Panc1 (cell line): ENCODE measurements around the gene C1QL2. TPM values are rescaled to one million over a fixed set of nuclear protein-coding genes. Genes with fewer than 3 reads are reported as not detected.

Experiments
- ATAC-seq: fragments of 200-7000 bp; cut with Tn5 transposase; 2 replicates; pipeline ENCODE4 v1.9.1; 2020; ENCODE audit warnings: mild to moderate bottlenecking, moderate library complexity
- BruUV-seq: library from RNA; stranded (reverse); fragments of 400-500 nt; replicated peaks from 2 replicates; lab custom pipeline; 2021; lab: Mats Ljungman, UMichigan
- CTCF ChIA-PET: fragments of 300-600 bp; sonication (Branson Sonifier 250); formaldehyde crosslinking; loops from one replicate; lab custom pipeline; 2022; ENCODE audit warnings: antibody characterized with exemption; lab: Charles Lee
- POLR2A ChIA-PET: fragments of 300-600 bp; sonication (Branson Sonifier 250); formaldehyde crosslinking; loops from one replicate; lab custom pipeline; 2022; ENCODE audit warnings: antibody characterized with exemption; lab: Charles Lee
- DNase-seq: peaks from one replicate; pipeline ENCODE4 v3.0.0-alpha.2; 2010; ENCODE audit warnings: low read depth, low spot score
- H3K27ac ChIP-seq: 2 replicates; pipeline ENCODE4 v1.5.1; 2011; ENCODE audit warnings: mild to moderate bottlenecking, low read length, inconsistent platforms
- H3K27me3 ChIP-seq: fragments of 200-500 bp; sonication (Bioruptor generic); 2 replicates; pipeline ENCODE4 v1.6.0; 2014; ENCODE audit warnings: low read length, inconsistent platforms; ENCODE audit not compliant: control insufficient read depth, insufficient read depth
- H3K36me3 ChIP-seq: fragments of 200-500 bp; sonication (Bioruptor generic); 2 replicates; pipeline ENCODE4 v1.5.1; 2014; ENCODE audit warnings: inconsistent platforms, mild to moderate bottlenecking, low read length, moderate library complexity; ENCODE audit not compliant: control insufficient read depth, insufficient read depth
- H3K4me1 ChIP-seq: 2 replicates; pipeline ENCODE4 v1.5.1; 2011; ENCODE audit warnings: inconsistent platforms, mild to moderate bottlenecking, low read length, moderate library complexity; ENCODE audit not compliant: control insufficient read depth, insufficient read depth
- H3K4me3 ChIP-seq, 2 experiments: 2 replicates each; pipeline ENCODE4 v1.5.1; 2011 to 2012; ENCODE audit warnings: low read depth in 2 of 2, low read length in 2 of 2, mild to moderate bottlenecking in 2 of 2, inconsistent platforms in 1 of 2, moderate library complexity in 1 of 2
- H3K9me3 ChIP-seq: fragments of 200-500 bp; sonication (Bioruptor generic); 2 replicates; pipeline ENCODE4 v1.5.1; 2014; ENCODE audit warnings: low read depth, mild to moderate bottlenecking, inconsistent platforms, low read length, moderate library complexity; ENCODE audit not compliant: control insufficient read depth, insufficient read depth
- CTCF ChIP-seq: fragments of 450-650 bp; IDR thresholded peaks from 2 replicates; pipeline ENCODE4 v1.5.1; 2017; ENCODE audit warnings: mild to moderate bottlenecking
- POLR2AphosphoS5 ChIP-seq: IDR thresholded peaks from 2 replicates; pipeline ENCODE4 v1.6.1; 2012; ENCODE audit warnings: mild to moderate bottlenecking, low read depth, low read length, moderate library complexity
- REST ChIP-seq, 2 experiments: IDR thresholded peaks; 2 replicates each; pipeline ENCODE4 v1.6.1; 2011 to 2012; ENCODE audit warnings: low read depth in 2 of 2, control low read depth in 1 of 2, low read length in 1 of 2, mild to moderate bottlenecking in 1 of 2, moderate library complexity in 1 of 2; ENCODE audit not compliant: insufficient read depth in 1 of 2
- SIN3A ChIP-seq: IDR thresholded peaks from 2 replicates; pipeline ENCODE4 v1.6.1; 2012; ENCODE audit warnings: low read depth, mild to moderate bottlenecking, low read length, moderate library complexity, borderline replicate concordance; ENCODE audit not compliant: insufficient read depth
- TCF7L2 ChIP-seq: IDR thresholded peaks from 2 replicates; pipeline ENCODE4 v1.6.1; 2011; ENCODE audit warnings: mild to moderate bottlenecking, low read depth, low read length, inconsistent platforms
- in situ Hi-C: cut with HindIII; loops from 2 replicates; pipeline ENCODE4 v1.10.0; 2016; ENCODE audit warnings: low sequenced_read_pairs, low pct_unique_long_range_greater_than_20kb
- intact Hi-C: fragments of 100-400 bp; cut with micrococcal nuclease; formaldehyde crosslinking; loops from one replicate; pipeline ENCODE4 v1.10.0; 2022; ENCODE audit not compliant: unreplicated experiment
- total RNA-seq: library from RNA; stranded (reverse); gene quantifications from one replicate; pipeline ENCODE4 v1.2.1, GENCODE V29; 2021; ENCODE audit not compliant: unreplicated experiment

C1QL2 gene
- total RNA-seq, 1 experiment from 2014 or later: not detected

- H3K27ac ChIP-seq: no peak overlapping the region
- in situ Hi-C loops: no loop called here
- ATAC-seq (no peak), DNase-seq (no peak)
- no peaks in the 10 kb centered on the region for H3K36me3 ChIP-seq
- H3K4me1 ChIP-seq: no peaks in the 10 kb centered on the region
- CTCF ChIA-PET: no interaction called here
- no peaks in the 10 kb centered on the region for H3K9me3 ChIP-seq
- BruUV-seq: no TSS peak
- peaks cover 4% of the 10 kb centered on the region; the same call in 1 of the 2 replicates for H3K27me3 ChIP-seq
- POLR2A ChIA-PET: no interaction called here
- H3K4me3 ChIP-seq: no peak overlapping the region
- intact Hi-C loops: no loop called here
- TF ChIP-seq POLR2AphosphoS5 (no peak), CTCF (no peak), SIN3A (no peak), REST (IDR thresholded peaks at IDR 0.05; ENCODE audit: insufficient read depth in 1 of 2, low read depth in 2 of 2, low read length in 1 of 2) (no peak), TCF7L2 (no peak)
Measured at GRCh38 chr2:119136093-119136492, 22.5 kb downstream of the C1QL2 start.

GRCh38 chr2:119134775-119135174 is 23.8 kb downstream of the C1QL2 start:
- Histone ChIP-seq H3K4me3 (no peak overlapping the region), H3K9me3 (no peaks in the 10 kb centered on the region), H3K36me3 (no peaks in the 10 kb centered on the region), H3K27me3 (peaks cover 5% of the 10 kb centered on the region; the same call in 1 of the 2 replicates), H3K27ac (no peak overlapping the region), H3K4me1 (no peaks in the 10 kb centered on the region)
- in situ Hi-C loops: no loop called here
- POLR2A ChIA-PET: interaction anchor here (0.6 kb wide), 1 partner anchor 65 kb away, joined by 3 read pairs; no protein-coding TSS in a partner anchor
- ATAC-seq (no peak), DNase-seq (no peak)
- intact Hi-C loops: no loop called here
- no TSS peak for BruUV-seq
- CTCF ChIA-PET: no interaction called here
- TF ChIP-seq REST (IDR thresholded peaks at IDR 0.05; ENCODE audit: insufficient read depth in 1 of 2, low read depth in 2 of 2, low read length in 1 of 2): peak; percentile 61 to 78
- TF ChIP-seq CTCF: no peak
